NCI-H526 treated with DMSO at 0.1 percent for 48 hours (cell line): ENCODE measurements around the gene DELE1.
"Not testable (repeated sequence)": the region's sequence is repeated elsewhere in the genome, so short reads cannot be mapped to it uniquely, and the experiment has no call there.

Experiments used
- DNase-seq: peaks from one replicate; lab custom pipeline; 2025; lab: John Stamatoyannopoulos, UW

DELE1 gene

GRCh38 chr5:141883892-141884318 lies 39.8 kb upstream of the DELE1 start:
- DNase-seq = no peak

GRCh38 chr5:141889282-141889871 lies 34.3 kb upstream of the DELE1 start:
- no peak for DNase-seq

- DNase-seq = not testable (repeated sequence)
These were observed 33.2 kb upstream of the DELE1 start for GRCh38 chr5:141890429-141890828.

GRCh38 chr5:141897425-141897824 lies 26.2 kb upstream of the DELE1 start:
- DNase-seq = no peak

- no peak for DNase-seq
These were observed 25.1 kb upstream of the DELE1 start for GRCh38 chr5:141898448-141899049.

GRCh38 chr5:141902015-141902814 lies 21.5 kb upstream of the DELE1 start:
- no peak for DNase-seq

GRCh38 chr5:141903261-141903660 lies 20.4 kb upstream of the DELE1 start:
- DNase-seq = no peak

GRCh38 chr5:141904551-141904950 lies 19.1 kb upstream of the DELE1 start:
- no peak for DNase-seq

GRCh38 chr5:141906517-141906916 lies 17.2 kb upstream of the DELE1 start:
- no peak for DNase-seq

- DNase-seq = no peak
These were observed 16.7 kb upstream of the DELE1 start for GRCh38 chr5:141906972-141907371.

- no peak for DNase-seq
These were observed 14.9 kb upstream of the DELE1 start for GRCh38 chr5:141908796-141909195.

GRCh38 chr5:141909212-141909611 lies 14.5 kb upstream of the DELE1 start:
- no peak for DNase-seq

GRCh38 chr5:141910271-141910673 lies 13.4 kb upstream of the DELE1 start:
- DNase-seq = no peak

GRCh38 chr5:141913560-141914198 lies 10.0 kb upstream of the DELE1 start:
- no peak for DNase-seq

- DNase-seq = no peak
These were observed 9.4 kb upstream of the DELE1 start for GRCh38 chr5:141914199-141914743.

- DNase-seq = no peak
These were observed 8.9 kb upstream of the DELE1 start for GRCh38 chr5:141914797-141915196.

GRCh38 chr5:141915881-141916336 lies 7.8 kb upstream of the DELE1 start:
- no peak for DNase-seq

GRCh38 chr5:141916522-141916921 lies 7.1 kb upstream of the DELE1 start:
- no peak for DNase-seq

- DNase-seq = no peak
These were observed 5.9 kb upstream of the DELE1 start for GRCh38 chr5:141917760-141918159.

- no peak for DNase-seq
These were observed 4.2 kb upstream of the DELE1 start for GRCh38 chr5:141919218-141920119.

- no peak for DNase-seq
These were observed 2.9 kb upstream of the DELE1 start for GRCh38 chr5:141920771-141921170.
